Activated naive CD8-positive, alpha-beta T cell treated with anti-CD3 and anti-CD28 coated beads, Interleukin-2, amount 50 U/mL, for 16 hours (primary cell): ENCODE data around the gene HMGXB3.

Experiments used
- DNase-seq: peaks from one replicate; pipeline ENCODE4 v3.0.0-alpha.2; 2020; ENCODE audit warnings: low read depth, low spot score

Gene HMGXB3

GRCh38 chr5:149990518-149991376, 9.8 kb upstream of the HMGXB3 start:
- peak; percentile 30 for DNase-seq

- no peak for DNase-seq
Observed at GRCh38 chr5:149993471-149993870, 7.1 kb upstream of the HMGXB3 start.

- DNase-seq: no peak
Observed at GRCh38 chr5:149995385-149996204, 4.9 kb upstream of the HMGXB3 start.

DNA sequence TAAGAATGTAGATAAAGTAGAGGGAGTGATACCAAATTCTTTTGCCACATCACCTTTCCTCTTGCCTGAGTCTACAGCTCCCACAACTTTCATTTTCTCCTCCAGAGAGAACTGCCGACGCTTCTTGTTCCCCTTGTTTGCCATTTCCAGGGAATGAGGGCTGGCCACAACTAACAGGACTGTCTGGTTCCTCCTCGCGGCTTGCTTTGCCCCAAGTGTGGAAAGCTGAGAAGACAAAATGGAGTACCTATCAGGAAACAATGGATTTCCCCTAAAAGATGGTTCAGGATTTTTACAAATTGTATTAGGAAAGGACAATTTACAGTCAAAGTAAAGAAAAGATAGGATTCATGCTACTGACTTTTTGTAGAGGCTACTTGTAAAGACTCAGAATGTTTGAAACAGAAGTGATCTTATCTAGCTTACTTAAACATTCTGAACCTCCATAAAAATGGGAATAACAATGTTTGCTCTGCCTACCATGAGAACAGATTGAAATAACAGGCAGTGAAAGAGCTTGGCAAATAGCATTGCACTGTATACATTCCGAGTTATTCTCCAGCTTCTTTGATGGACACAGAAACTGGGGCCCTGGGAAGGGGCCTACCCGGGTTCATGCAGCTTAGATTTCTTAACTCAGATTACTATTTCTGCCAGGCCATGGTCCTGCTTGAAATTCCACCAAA, 4.2 kb upstream of the HMGXB3 start:
- DNase-seq: no peak

- no peak for DNase-seq
Observed at GRCh38 chr5:149998281-149998680, 2.3 kb upstream of the HMGXB3 start.

DNA sequence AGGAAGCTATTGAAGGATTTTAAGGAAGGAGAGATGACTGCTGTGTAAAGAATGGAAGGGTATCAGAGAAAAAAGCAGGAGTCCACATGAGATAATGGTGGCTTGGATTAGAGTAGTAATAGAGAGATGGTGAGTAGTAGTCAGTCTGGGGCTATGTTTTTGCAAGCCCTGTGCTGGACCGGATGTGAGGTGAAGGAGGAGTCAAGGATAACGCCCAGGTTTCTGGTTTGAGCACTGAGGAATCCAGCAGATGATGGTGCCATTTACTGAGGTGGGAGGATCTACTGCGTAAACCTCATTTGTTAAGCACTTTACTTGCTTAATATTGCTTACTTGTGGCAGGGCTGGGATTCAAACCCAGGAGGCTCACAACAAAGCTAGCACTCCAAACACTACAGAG, 1.2 kb upstream of the HMGXB3 start:
- no peak for DNase-seq

- DNase-seq: no peak
Observed at GRCh38 chr5:149999866-150000255, 678 bp upstream of the HMGXB3 start.

GRCh38 chr5:150000990-150001659, 586 bp downstream of the HMGXB3 start:
- DNase-seq: peak; percentile 11

DNA sequence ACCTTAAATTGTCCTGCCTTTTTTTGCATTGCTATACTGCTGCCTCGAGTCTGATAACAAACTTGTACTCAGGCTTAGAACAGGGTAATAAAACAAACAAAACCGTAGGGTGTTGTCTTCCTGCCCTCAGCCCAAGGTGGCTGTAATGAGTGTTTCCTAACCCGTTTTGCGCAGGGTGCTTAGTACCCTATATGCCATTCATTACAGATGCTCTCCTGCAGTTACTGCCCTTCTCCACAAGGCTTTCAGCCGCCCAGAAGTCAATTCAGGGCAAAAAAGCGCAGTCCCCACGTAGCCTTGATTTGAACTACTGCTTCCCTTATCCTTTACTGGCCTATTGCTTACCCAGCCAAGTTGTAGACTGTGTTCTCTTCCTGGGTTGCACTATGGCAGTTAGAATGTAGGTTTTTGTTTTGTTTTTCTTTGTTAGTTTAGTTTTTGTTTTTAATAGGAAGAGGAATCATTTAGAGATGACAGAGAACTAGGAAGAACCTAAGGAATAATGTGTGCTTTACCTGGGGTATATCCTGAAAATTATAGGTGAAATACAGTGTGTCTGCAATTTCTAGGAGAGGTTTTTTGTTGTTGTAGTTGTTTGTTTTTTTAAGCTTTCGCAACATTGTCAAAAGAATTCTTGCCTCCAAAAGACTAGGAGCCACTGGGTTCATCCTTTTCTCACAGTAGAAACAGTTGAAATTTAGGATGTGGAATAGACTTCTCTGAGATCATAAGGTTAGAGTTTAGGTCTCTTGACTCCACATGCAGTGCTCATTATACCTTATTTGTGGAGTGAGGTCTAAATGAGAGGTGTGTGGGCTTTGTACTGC, 1.3 kb downstream of the HMGXB3 start:
- DNase-seq: peak; percentile 6

DNA sequence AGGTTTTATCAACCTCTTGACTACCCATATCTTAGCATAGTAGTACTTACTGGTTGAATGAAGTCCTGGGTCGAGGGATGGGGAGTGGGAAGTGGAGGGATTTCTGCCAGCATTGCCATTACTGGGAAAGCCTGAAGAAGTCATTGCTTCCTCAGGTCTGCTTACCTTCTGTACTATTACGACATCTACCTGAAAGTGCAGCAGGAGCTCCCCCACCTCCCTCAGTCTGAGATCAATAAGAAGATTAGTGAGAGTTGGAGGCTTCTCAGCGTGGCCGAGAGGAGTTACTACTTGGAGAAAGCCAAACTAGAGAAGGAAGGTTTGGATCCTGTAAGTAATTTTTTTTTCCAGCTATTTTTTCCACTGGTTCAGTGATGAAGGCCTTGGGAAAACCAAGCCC, 5.8 kb downstream of the HMGXB3 start:
- DNase-seq: no peak

DNA sequence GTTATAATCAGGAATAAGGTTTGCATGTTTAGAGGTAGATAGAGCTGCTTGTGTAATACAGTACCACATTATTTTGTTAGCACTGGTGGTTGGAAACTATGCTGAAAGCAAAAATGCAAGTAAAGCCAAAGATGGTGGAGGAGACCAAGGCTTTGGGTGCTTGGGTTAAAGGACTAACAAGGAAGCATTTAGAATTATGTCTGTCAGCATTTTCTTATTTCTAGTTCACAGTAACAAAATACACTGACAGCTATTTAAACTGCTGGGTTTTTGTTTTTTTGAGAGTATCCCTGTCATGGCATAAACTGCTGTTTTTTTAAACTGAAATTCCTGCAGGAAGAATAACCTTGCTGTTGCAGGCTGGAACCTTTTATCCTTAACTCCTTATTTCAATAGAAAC, 6.5 kb downstream of the HMGXB3 start:
- no peak for DNase-seq

DNA sequence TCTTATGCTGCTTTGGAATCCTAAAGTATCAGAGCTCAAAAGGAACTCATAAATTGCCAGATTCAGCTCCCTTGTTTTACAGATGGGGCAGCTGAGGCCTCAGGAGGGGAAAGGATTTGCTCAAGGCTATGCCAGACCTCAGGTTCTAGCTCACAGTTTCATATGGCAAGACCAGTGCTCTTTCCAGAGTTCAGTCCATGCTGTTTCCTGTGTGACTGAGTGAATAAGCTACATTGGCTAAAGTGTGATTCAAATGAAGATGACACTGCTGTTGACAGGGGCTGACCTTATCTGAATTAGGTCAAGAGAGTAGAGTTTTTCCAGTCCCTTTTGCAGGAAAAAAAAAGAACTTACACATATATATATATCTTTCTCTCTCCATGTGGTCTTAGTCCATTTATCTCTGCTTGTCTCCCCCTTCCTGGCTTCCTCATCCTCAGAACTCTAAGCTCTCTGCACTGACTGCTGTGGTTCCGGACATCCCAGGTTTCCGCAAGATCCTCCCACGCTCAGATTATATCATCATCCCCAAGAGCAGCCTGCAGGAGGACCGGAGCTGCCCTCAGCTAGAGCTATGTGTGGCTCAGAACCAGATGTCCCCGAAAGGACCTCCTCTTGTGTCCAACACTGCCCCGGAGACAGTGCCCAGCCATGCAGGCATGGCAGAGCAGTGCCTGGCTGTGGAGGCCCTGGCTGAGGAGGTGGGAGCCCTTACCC, 9.3 kb downstream of the HMGXB3 start:
- DNase-seq: no peak

- DNase-seq: no peak
Observed at GRCh38 chr5:150013931-150014330, 13.4 kb downstream of the HMGXB3 start.

DNA sequence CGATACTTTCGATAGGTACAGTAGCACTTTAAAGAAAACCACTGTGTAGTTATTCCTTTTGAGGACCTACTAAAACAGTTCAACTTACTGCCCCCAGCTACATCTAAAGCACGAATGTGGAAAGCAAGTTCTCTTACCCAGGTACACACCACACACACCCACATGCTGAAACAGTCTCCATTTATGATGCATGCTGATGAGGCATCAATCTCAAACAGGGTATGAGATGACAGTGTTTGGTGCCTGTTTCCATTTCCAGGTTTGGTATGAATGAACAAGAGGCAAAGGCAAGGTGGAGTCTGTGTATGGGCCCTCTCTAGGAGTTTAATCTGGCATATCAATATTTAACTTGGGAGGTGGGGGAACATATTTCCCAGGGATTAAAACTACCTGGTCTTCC, 13.9 kb downstream of the HMGXB3 start:
- DNase-seq: no peak

DNA sequence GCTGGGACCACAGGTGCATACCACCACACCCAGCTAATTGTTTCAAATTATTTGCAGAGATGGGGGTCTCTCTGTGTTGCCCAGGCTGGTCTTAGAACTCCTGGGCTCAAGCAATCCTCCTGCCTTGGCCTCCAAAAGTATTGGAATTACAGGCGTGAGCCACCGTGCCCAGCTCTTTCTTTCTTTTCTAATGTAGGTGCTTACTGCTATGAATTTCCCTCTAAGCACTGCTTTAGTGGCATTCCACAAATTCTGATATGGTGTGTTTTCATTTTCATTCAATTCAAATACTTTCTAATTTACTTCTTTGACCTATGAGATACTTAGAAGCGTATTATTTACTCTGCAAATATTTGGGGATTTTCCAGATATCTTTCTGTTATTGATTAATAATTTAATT, 14.9 kb downstream of the HMGXB3 start:
- no peak for DNase-seq

DNA sequence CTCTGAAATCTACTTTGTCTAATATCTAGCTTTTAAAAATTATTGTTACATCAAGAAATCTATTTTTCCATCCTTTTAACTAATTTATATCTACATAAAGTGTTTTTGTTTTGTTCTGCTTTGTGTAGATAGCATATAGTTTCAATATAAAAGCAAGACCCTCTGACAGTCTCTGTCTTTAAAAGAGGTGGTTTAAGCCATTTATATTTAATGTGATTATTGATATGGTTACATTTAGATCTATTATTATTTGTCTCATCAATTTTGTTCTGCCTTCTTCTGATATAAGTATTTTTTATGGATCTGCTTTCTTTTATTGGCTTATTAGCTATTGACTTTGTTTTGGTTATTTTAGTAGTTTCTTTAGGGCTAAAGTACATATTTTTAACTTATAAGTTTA, 16.0 kb downstream of the HMGXB3 start:
- no peak for DNase-seq

GRCh38 chr5:150017226-150018005, 16.9 kb downstream of the HMGXB3 start:
- no peak for DNase-seq

GRCh38 chr5:150020249-150020648, 19.7 kb downstream of the HMGXB3 start:
- DNase-seq: no peak

GRCh38 chr5:150021491-150022157, 21.1 kb downstream of the HMGXB3 start:
- no peak for DNase-seq
